Dedifferentiated amniotic fluid mesenchymal stem cell (primary cell): Measurements from ENCODE around the gene FARSB.
"Not testable (repeated sequence)": the region's sequence is repeated elsewhere in the genome, so short reads cannot be mapped to it uniquely, and the experiment has no call there.

ENCODE experiments used
- DNase-seq: peaks from one replicate; pipeline ENCODE4 v3.0.0-alpha.2; 2016; ENCODE audit errors: extremely low spot score

FARSB gene

GRCh38 chr2:222608081-222608480 is 47.8 kb downstream of the FARSB start:
- DNase-seq: no peak

DNA sequence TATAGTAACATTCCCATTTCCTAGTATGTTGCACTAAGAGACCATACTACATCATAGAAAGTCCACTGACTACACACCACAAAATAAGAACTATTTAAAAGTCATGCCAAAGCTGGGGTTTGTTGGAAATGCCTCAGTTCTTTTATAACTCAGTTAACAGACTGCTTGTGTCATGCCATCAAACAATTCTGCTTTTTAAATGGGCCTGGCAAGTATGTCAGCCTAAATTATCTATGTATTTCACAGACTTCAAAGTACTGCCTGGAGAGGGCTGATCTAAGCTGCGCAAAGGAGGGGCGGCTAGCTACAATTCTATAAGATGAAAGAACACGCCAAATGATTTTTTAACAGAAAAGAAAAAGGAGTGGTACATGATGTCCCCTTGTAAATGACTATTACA is 49.6 kb downstream of the FARSB start:
- DNase-seq: no peak

- DNase-seq: no peak
These were observed 51.0 kb downstream of the FARSB start for GRCh38 chr2:222604749-222605515.

GRCh38 chr2:222603501-222603900 is 52.4 kb downstream of the FARSB start:
- no peak for DNase-seq

DNA sequence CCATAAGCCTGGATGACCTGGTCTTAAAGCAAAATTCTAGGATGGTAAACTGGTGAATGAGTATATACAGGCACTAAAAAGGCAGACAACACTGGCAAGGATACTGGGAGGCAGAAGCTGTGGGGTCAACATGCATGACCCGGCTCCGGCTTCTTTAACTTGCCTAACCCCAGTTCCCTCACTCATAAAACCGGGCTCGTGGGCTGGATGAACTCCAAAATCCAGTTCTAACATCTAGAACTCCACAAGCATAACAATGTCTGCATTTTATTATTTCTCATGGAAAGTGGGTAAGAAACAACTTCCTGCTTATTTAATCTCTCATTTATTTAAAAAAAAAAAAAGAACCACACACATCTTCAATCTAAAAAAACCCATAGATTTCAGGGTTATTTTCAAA is 57.3 kb downstream of the FARSB start:
- DNase-seq: no peak

- no peak for DNase-seq
These were observed 60.3 kb downstream of the FARSB start for GRCh38 chr2:222595581-222595980.

DNA sequence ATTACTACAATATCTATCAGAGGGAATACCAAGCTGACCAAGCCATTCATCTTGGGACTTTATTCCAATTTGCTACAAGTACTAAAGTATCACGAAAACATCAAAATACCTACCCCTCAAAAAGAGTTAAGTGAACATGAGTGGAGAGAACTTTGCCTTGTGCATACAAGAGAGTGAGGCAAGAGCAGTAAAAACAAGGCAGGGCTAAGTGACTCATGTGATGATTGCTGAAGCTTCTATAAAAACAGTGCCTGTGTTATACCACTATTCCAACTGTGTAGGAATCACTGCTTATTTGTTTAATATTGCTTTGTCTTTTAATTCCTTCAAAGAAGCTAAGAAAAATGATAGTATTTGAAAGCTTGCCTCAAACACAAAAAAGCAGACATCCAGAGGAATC is 61.2 kb downstream of the FARSB start:
- DNase-seq: peak; percentile 72

DNA sequence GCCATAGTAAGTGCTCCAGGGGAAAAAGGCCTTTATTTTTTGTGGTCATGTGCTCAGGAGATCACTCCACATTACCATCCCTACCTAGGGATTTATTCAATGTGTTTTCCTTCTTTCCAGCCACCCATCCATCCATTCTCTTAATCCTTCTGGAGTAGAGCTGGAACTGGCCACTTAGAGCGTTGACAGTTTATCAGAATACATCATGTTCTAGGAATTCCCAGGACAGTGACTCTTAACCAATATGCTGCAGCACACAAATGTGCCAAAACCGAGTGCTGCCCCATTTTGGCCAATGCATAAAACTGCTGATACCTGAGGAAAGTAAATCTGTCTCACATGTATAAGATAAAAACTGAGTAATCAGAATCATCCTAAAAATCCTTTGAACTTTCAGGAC is 63.7 kb downstream of the FARSB start:
- DNase-seq: no peak

GRCh38 chr2:222591661-222592060 is 64.2 kb downstream of the FARSB start:
- DNase-seq: no peak

DNA sequence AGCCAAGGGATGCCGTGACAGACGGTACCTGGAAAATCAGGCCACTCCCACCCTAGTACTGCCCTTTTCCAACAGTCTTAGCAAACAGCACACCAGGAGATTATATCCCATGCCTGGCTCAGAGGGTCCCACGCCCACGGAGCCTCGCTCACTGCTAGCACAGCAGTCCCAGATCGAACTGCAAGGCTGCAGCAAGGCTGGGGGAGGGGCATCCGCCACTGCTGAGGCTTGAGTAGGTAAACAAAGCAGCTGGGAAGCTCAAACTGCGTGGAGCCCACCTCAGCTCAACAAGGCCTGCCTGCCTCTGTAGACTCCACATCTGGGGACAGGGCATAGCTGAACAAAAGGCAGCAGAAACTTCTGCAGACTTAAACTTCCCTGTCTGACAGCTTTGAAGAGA is 71.3 kb downstream of the FARSB start:
- DNase-seq: not testable (repeated sequence)

- DNase-seq: no peak
These were observed 73.0 kb downstream of the FARSB start for GRCh38 chr2:222582928-222583327.

- no peak for DNase-seq
These were observed 78.6 kb downstream of the FARSB start for GRCh38 chr2:222577341-222577740.

DNA sequence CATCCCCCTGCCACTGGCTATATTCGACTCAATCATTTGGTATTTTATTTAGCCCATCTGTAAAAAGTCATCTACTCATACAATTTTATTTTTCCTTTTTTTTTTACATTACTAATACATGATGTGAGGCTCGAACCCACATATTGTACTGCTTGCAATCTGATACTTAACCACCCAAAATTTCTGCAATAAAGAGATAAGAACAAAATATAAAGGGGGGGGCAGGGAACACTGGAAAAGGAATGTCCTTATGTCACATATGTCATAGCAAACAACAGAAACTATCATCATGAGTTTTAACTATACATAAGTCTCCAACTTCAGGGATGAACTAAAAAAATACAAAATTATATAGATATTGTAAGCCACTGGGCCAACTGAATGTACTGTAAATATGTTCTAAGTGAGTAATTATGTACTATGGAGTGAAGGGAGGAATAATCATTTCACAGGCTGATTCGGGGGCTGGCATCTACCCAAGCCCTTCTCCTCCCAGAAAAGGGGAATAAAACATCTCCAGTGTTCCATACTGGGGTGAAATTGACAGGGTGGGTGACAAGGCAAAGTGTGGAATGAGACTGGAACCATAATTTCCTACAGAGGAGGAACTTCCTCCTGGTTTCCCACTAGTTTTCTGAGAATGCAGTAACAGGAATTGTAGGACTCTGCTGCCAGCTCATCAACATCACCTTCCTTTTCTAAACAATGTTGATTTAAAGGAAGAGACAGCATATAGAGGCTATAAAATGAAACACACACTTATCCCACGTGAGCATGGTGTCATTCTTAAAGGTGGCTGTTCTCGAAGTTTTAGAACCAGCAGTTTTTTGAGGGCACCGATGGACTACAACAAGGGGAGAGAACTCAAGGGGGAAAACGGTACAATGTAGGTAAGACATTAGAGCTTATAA is 79.5 kb downstream of the FARSB start:
- no peak for DNase-seq

- no peak for DNase-seq
These were observed 80.3 kb downstream of the FARSB start for GRCh38 chr2:222575618-222576017.

DNA sequence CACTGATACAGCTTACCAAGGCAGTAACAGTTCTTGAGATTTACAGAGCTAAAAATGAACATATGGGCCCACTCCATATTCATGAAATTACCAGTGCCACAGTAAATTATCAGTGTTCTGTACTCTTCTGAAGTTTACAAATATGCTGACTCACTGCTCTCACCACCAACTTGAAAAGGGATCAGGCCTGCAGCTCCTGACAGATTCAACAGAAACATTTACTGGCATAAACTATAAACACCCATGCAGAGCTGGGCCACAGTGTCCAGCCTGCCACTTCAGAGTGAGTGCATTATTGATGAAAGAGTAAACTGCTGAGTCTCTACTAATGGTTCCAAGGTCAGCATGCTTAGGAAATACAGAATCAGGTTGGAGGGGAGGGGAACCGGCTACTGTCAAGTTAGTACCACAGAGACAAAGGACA is 83.1 kb downstream of the FARSB start:
- DNase-seq: peak; percentile 51

GRCh38 chr2:222572264-222572721 is 83.6 kb downstream of the FARSB start:
- no peak for DNase-seq

- DNase-seq: no peak
These were observed 86.1 kb downstream of the FARSB start for GRCh38 chr2:222569826-222570225.

GRCh38 chr2:222568865-222569264 is 87.0 kb downstream of the FARSB start:
- DNase-seq: peak; percentile 62

GRCh38 chr2:222566229-222566628 is 89.7 kb downstream of the FARSB start:
- DNase-seq: no peak

GRCh38 chr2:222563936-222564335 is 92.0 kb downstream of the FARSB start:
- DNase-seq: no peak

DNA sequence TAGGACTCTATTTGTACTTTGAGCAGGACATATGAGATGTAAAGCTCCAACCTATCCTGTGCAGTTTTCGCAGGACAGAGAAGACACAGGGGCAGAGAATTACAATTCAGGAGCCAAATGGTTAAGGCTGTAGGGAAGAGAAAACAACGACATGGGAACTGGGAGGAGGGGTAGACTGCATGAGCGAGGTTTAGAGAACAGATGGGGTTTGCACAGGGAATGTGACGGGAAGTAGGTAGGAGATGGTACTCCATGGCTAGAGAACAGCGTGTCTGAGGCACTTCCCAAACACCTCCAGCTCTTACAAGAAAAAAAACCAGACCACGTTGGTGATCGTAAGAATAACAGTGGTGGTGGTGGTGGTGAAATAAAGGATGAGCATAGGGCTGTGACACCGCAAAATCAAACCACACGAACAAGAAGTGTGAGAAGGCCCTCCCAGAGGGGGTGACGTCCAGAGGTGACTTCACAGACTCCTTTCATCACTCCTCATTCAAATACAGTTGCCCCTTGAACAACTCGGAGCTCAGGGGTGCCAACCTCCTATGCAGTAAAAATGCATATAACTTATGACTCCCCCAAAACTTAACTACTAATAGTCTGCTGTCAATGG is 92.7 kb downstream of the FARSB start:
- no peak for DNase-seq
